Breast epithelium (tissue), 4 donors: ENCODE measurements around the gene CD320. TPM values are rescaled to one million over a fixed set of nuclear protein-coding genes. Genes with fewer than 3 reads are reported as not detected.

Experiments
- DNase-seq, 2 donors: peaks; one replicate each; pipeline ENCODE4 v3.0.0-alpha.2; 2019; ENCODE audit warnings: low spot score in 2 of 2
- H3K27ac ChIP-seq, 2 donors: fragments of 200-600 bp; sonication (generic) in 1 of 2; one replicate each; pipeline ENCODE4 v1.5.1; 2016 to 2019; ENCODE audit warnings: mild to moderate bottlenecking in 1 of 2
- H3K27me3 ChIP-seq, 2 donors: fragments of 200-600 bp; sonication (generic) in 1 of 2; one replicate each; pipeline versions ENCODE4 v1.5.1 to v1.6.0; 2017 to 2019; ENCODE audit warnings: control low read depth in 1 of 2, mild to moderate bottlenecking in 1 of 2
- H3K36me3 ChIP-seq: fragments of 200-600 bp; one replicate; pipeline ENCODE4 v1.5.1; 2019
- H3K4me1 ChIP-seq, 2 donors: fragments of 200-600 bp; sonication (generic); one replicate each; pipeline ENCODE4 v1.5.1; 2016 to 2019; ENCODE audit warnings: control low read depth in 1 of 2
- H3K4me3 ChIP-seq, 3 donors: fragments of 200-600 bp; sonication (generic); 1 replicate in 2 of 3; 2 replicates in 1 of 3; pipeline ENCODE4 v1.5.1; 2016 to 2019; ENCODE audit warnings: mild to moderate bottlenecking in 3 of 3, moderate library complexity in 2 of 3
- H3K9me3 ChIP-seq, 2 donors: fragments of 200-600 bp; sonication (generic) in 1 of 2; one replicate each; pipeline ENCODE4 v1.5.1; 2016 to 2019; ENCODE audit warnings: control low read depth in 1 of 2
- CTCF ChIP-seq, 3 donors: fragments of 450-650 bp; IDR thresholded peaks; one replicate each; pipeline ENCODE4 v1.5.1; 2016 to 2017; ENCODE audit warnings: antibody characterized with exemption in 3 of 3, mild to moderate bottlenecking in 3 of 3, moderate library complexity in 3 of 3
- POLR2A ChIP-seq: fragments of 450-650 bp; IDR thresholded peaks from one replicate; pipeline ENCODE4 v1.6.1; 2016; ENCODE audit warnings: antibody characterized with exemption, mild to moderate bottlenecking, moderate library complexity
- POLR2AphosphoS5 ChIP-seq, 3 donors: sonication (generic); formaldehyde crosslinking; IDR thresholded peaks; one replicate each; pipeline ENCODE4 v1.6.1; 2017; ENCODE audit warnings: antibody characterized with exemption in 3 of 3
- intact Hi-C: fragments of 100-400 bp; cut with DNase I; formaldehyde crosslinking; loops from one replicate; pipeline ENCODE4 v1.15.1; 2023; ENCODE audit warnings: low total_unique reads
- total RNA-seq, 3 donors: library from RNA; depleted of rRNA; stranded (reverse); fragments of >200 nt; gene quantifications; one replicate each; pipeline ENCODE4 v1.1.0, GENCODE V29; 2016

Gene CD320
- total RNA-seq, 3 donors from 2014 or later: 26.9 to 98.6 (median 30.9) TPM

DNA sequence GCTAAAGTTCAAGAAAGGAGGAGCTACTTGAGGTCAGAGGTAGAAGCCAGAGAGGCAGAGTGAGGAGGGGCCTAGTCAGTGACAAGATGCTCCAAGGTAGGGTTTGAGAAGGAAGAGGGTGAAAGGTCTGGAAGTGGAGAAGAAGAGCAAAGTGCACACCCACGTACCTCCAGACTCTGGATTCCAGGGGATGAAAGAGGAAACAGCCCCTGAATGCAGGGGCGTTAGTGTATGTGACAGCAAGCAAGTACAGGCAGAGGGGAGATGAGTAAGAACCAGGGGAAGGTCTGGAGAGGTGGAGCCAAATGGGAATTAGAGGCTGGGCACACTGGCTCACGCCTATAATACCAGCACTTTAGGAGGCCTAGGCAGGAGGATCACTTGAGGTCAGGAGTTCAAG is 21.8 kb upstream of the CD320 start:
- Histone ChIP-seq H3K4me3 (no peak overlapping the region), H3K4me1 (peaks cover 4 to 7% of the 10 kb centered on the region in 2 donors), H3K27ac (no peak overlapping the region), H3K9me3 (no peaks in the 10 kb centered on the region), H3K36me3 (no peaks in the 10 kb centered on the region), H3K27me3 (peaks cover 10 to 22% of the 10 kb centered on the region in 2 donors)
- intact Hi-C loops: no loop called here
- TF ChIP-seq CTCF (IDR thresholded peaks at IDR 0.05) (no peak), POLR2AphosphoS5 (IDR thresholded peaks at IDR 0.05) (no peak)
- no peak for DNase-seq

- no peaks in the 10 kb centered on the region for H3K9me3 ChIP-seq
- H3K27ac ChIP-seq: no peak overlapping the region
- intact Hi-C loops: no loop called here
- DNase-seq: no peak
- no peaks in the 10 kb centered on the region for H3K36me3 ChIP-seq
- H3K27me3 ChIP-seq: no peaks in the 10 kb centered on the region
- no peak for TF ChIP-seq POLR2A
- peaks cover 0 to 10% of the 10 kb centered on the region in 2 donors for H3K4me1 ChIP-seq
- no peak overlapping the region for H3K4me3 ChIP-seq
Measured at GRCh38 chr19:8325454-8325853, 17.3 kb upstream of the CD320 start.

- H3K4me1 ChIP-seq: peaks cover 0 to 14% of the 10 kb centered on the region in 2 donors
- TF ChIP-seq POLR2AphosphoS5 (IDR thresholded peaks at IDR 0.05) (peak in 1 of 3 donors; percentile 59), POLR2A (no peak), CTCF (IDR thresholded peaks at IDR 0.05) (no peak)
- H3K27ac ChIP-seq: peak overlapping the region; percentile 21 to 52
- intact Hi-C loops: no loop called here
- H3K36me3 ChIP-seq: no peaks in the 10 kb centered on the region
- DNase-seq: no peak
- H3K4me3 ChIP-seq: no peak overlapping the region
- no peaks in the 10 kb centered on the region for H3K9me3 ChIP-seq
- H3K27me3 ChIP-seq: no peaks in the 10 kb centered on the region
Measured at GRCh38 chr19:8324186-8325050, 16.3 kb upstream of the CD320 start.

DNA sequence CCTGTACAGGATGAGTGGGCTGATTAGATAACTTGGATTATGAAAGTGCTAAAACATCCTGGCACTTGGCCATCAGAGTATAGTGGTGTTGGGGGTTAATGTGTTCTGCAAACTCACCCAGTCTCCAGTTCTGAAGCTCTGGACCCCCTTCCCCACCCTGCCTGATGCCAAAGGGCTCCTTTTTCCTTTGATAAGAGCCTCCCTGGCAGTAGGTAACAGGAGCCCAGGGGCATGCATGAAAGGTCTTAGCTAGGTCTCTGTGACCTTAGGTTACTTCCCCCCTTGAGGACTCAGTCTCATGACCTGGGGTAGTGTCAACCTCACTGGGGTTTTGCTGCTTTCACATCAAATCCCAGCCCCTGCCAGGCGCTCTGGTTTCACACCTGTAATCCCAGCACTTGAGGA is 15.6 kb upstream of the CD320 start:
- peaks cover 0 to 14% of the 10 kb centered on the region in 2 donors for H3K4me1 ChIP-seq
- H3K4me3 ChIP-seq: no peak overlapping the region
- peak overlapping the region in 1 of 2 donors; percentile 52 for H3K27ac ChIP-seq
- H3K36me3 ChIP-seq: no peaks in the 10 kb centered on the region
- no peaks in the 10 kb centered on the region for H3K27me3 ChIP-seq
- intact Hi-C loops: no loop called here
- no peaks in the 10 kb centered on the region for H3K9me3 ChIP-seq
- TF ChIP-seq POLR2AphosphoS5 (IDR thresholded peaks at IDR 0.05) (no peak), CTCF (IDR thresholded peaks at IDR 0.05) (no peak), POLR2A (no peak)
- no peak for DNase-seq

DNA sequence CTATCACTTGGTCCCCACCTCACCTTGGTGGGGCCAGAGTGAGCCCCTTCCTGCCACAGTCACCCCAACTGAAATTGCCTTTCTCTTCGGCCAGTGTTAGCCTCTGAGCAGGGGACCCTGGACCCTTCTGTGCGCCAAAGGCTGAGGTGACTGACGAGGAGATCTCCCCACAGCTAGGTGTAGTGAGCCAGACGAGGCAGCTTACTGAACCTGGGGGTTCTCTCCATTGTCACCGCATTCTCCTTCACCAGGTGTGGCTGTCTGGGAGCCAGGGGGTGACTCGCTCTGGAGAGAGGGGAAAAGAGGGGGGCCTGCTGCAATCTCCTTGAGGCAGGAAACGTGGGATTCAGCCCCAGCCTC is 14.5 kb upstream of the CD320 start:
- intact Hi-C loops: no loop called here
- Histone ChIP-seq H3K9me3 (no peaks in the 10 kb centered on the region), H3K4me1 (peaks cover 0 to 14% of the 10 kb centered on the region in 2 donors), H3K36me3 (no peaks in the 10 kb centered on the region), H3K27me3 (no peaks in the 10 kb centered on the region), H3K4me3 (peak overlapping the region; percentile 66 to 96 (median 88)), H3K27ac (peak overlapping the region; percentile 58 to 95)
- DNase-seq: no peak
- TF ChIP-seq CTCF (IDR thresholded peaks at IDR 0.05): no peak
- no peak for TF ChIP-seq POLR2A
- no peak for TF ChIP-seq POLR2AphosphoS5 (IDR thresholded peaks at IDR 0.05)
